Measurements from ENCODE around the gene MTURN.

- no peak for TF ChIP-seq POLR2AphosphoS5 (IDR thresholded peaks at IDR 0.05; ENCODE audit: borderline replicate concordance, low read depth, low read length)
- no peak for TF ChIP-seq EZH2 (IDR thresholded peaks at IDR 0.05)
Observed at GRCh38 chr7:30113144-30113543, 21.6 kb upstream of the MTURN start.
